GM06990 (cell line): Measurements from ENCODE around the gene RXRA.

Source experiments
- DNase-seq: peaks from one replicate; pipeline ENCODE4 v3.0.0-alpha.2; 2011; ENCODE audit not compliant: insufficient read length; ENCODE audit errors: extremely low read depth
- H3K27me3 ChIP-seq: replicated peaks from 2 replicates; pipeline ENCODE4 v1.6.0; 2011; ENCODE audit warnings: low read length; ENCODE audit not compliant: control insufficient read depth, insufficient read depth
- H3K36me3 ChIP-seq: 2 replicates; pipeline ENCODE4 v1.5.1; 2011; ENCODE audit warnings: low read length; ENCODE audit not compliant: control insufficient read depth, insufficient read depth
- H3K4me3 ChIP-seq: replicated peaks from 2 replicates; pipeline ENCODE4 v1.5.1; 2011; ENCODE audit warnings: low read depth, mild to moderate bottlenecking, control low read depth, low read length
- CTCF ChIP-seq: IDR thresholded peaks from 2 replicates; pipeline ENCODE4 v1.5.1; 2011; ENCODE audit warnings: low read length, control low read depth, mild to moderate bottlenecking, inconsistent platforms; ENCODE audit not compliant: insufficient read depth, poor library complexity, severe bottlenecking

Gene RXRA

GRCh38 chr9:134298000-134298399 is 28.3 kb upstream of the RXRA start:
- Histone ChIP-seq H3K27me3 (peaks cover 1% of the 10 kb centered on the region; the same call in 1 of the 2 replicates), H3K4me3 (no peak overlapping the region), H3K36me3 (no peaks in the 10 kb centered on the region)
- DNase-seq = no peak
- TF ChIP-seq CTCF = no peak

- no peak for TF ChIP-seq CTCF
- H3K4me3 ChIP-seq = no peak overlapping the region
- H3K27me3 ChIP-seq = no peaks in the 10 kb centered on the region; the same call in 1 of the 2 replicates
- no peaks in the 10 kb centered on the region for H3K36me3 ChIP-seq
- DNase-seq = no peak
These were observed 27.2 kb upstream of the RXRA start for GRCh38 chr9:134299068-134299467.

- Histone ChIP-seq H3K27me3 (peaks cover 1% of the 10 kb centered on the region), H3K4me3 (no peak overlapping the region), H3K36me3 (no peaks in the 10 kb centered on the region)
- DNase-seq = no peak
- TF ChIP-seq CTCF = no peak
These were observed 26.4 kb upstream of the RXRA start for GRCh38 chr9:134299883-134300282.

- TF ChIP-seq CTCF = no peak
- no peaks in the 10 kb centered on the region for H3K36me3 ChIP-seq
- peaks cover 2% of the 10 kb centered on the region for H3K27me3 ChIP-seq
- no peak overlapping the region for H3K4me3 ChIP-seq
- DNase-seq = peak; percentile 40
These were observed 24.7 kb upstream of the RXRA start for GRCh38 chr9:134301387-134302129.

GRCh38 chr9:134302130-134302817 is 24.0 kb upstream of the RXRA start:
- no peak for TF ChIP-seq CTCF
- H3K27me3 ChIP-seq = peaks cover 2% of the 10 kb centered on the region
- no peak for DNase-seq
- H3K36me3 ChIP-seq = no peaks in the 10 kb centered on the region
- H3K4me3 ChIP-seq = no peak overlapping the region
